Liver (tissue), 9 donors: ENCODE measurements around the gene ARAP2. TPM values are rescaled to one million over a fixed set of nuclear protein-coding genes. Genes with fewer than 3 reads are reported as not detected.

Experiments used
- DNase-seq: peaks from one replicate; pipeline ENCODE4 v3.0.0-alpha.2; 2017; ENCODE audit warnings: low spot score
- H3K27ac ChIP-seq, 2 donors: one replicate each; pipeline ENCODE4 v1.7.0; 2013; ENCODE audit warnings: inconsistent platforms in 2 of 2, low read length in 2 of 2, control low read depth in 1 of 2, low read depth in 1 of 2, mild to moderate bottlenecking in 1 of 2
- H3K27me3 ChIP-seq, 4 donors: one replicate each; pipeline versions ENCODE4 v1.6.1 to v1.7.0; 2013; ENCODE audit warnings: low read length in 3 of 4, inconsistent platforms in 1 of 4, mild to moderate bottlenecking in 1 of 4, moderate library complexity in 1 of 4; ENCODE audit not compliant: control insufficient read depth in 4 of 4, insufficient read depth in 4 of 4
- H3K36me3 ChIP-seq, 4 donors: one replicate each; pipeline versions ENCODE4 v1.6.1 to v1.7.0; 2013; ENCODE audit warnings: low read length in 3 of 4, mild to moderate bottlenecking in 3 of 4, low read depth in 1 of 4, moderate library complexity in 1 of 4; ENCODE audit not compliant: control insufficient read depth in 4 of 4, insufficient read depth in 3 of 4
- H3K4me1 ChIP-seq, 4 donors: one replicate each; pipeline versions ENCODE4 v1.6.1 to v1.7.0; 2013; ENCODE audit warnings: low read length in 3 of 4, mild to moderate bottlenecking in 3 of 4, moderate library complexity in 1 of 4; ENCODE audit not compliant: control insufficient read depth in 4 of 4, insufficient read depth in 4 of 4
- H3K4me3 ChIP-seq, 3 donors: one replicate each; pipeline versions ENCODE4 v1.6.1 to v1.7.0; 2013; ENCODE audit warnings: low read length in 3 of 3, control low read depth in 1 of 3, low read depth in 1 of 3, mild to moderate bottlenecking in 1 of 3
- H3K9ac ChIP-seq, 2 donors: one replicate each; pipeline ENCODE4 v1.7.0; 2013; ENCODE audit warnings: low read length in 2 of 2, mild to moderate bottlenecking in 2 of 2, moderate library complexity in 2 of 2, control low read depth in 1 of 2, low read depth in 1 of 2
- H3K9me3 ChIP-seq, 4 donors: one replicate each; pipeline versions ENCODE4 v1.6.1 to v1.7.0; 2013; ENCODE audit warnings: low read length in 3 of 4; ENCODE audit not compliant: control insufficient read depth in 4 of 4
- EGR1 ChIP-seq, 2 donors: IDR thresholded peaks; 2 replicates each; pipeline ENCODE4 v1.6.1; 2016 to 2018; ENCODE audit warnings: antibody characterized with exemption in 2 of 2, low read depth in 2 of 2
- FOXA1 ChIP-seq: IDR thresholded peaks from 2 replicates; pipeline ENCODE4 v1.6.1; 2016; ENCODE audit warnings: antibody characterized with exemption
- FOXA2 ChIP-seq: IDR thresholded peaks from 2 replicates; pipeline ENCODE4 v1.6.1; 2016; ENCODE audit warnings: antibody characterized with exemption
- GABPA ChIP-seq, 2 donors: IDR thresholded peaks in 1 of 2; conservative IDR thresholded peaks in 1 of 2; 2 replicates each; pipeline ENCODE4 v1.6.1; 2016; ENCODE audit warnings: antibody characterized with exemption in 2 of 2, mild to moderate bottlenecking in 1 of 2, moderate library complexity in 1 of 2
- HNF4A ChIP-seq, 2 donors: conservative IDR thresholded peaks; 2 replicates each; pipeline ENCODE4 v1.6.1; 2016; ENCODE audit warnings: antibody characterized with exemption in 2 of 2, mild to moderate bottlenecking in 2 of 2
- HNF4G ChIP-seq: IDR thresholded peaks from 2 replicates; pipeline ENCODE4 v1.6.1; 2016; ENCODE audit warnings: antibody characterized with exemption
- JUND ChIP-seq, 2 donors: IDR thresholded peaks; 2 replicates each; pipeline ENCODE4 v1.6.1; 2016; ENCODE audit warnings: antibody characterized with exemption in 2 of 2
- MAX ChIP-seq: IDR thresholded peaks from 2 replicates; pipeline ENCODE4 v1.6.1; 2016; ENCODE audit warnings: antibody characterized with exemption
- NR2F2 ChIP-seq: IDR thresholded peaks from 2 replicates; pipeline ENCODE4 v1.6.1; 2016; ENCODE audit warnings: antibody characterized with exemption
- RAD21 ChIP-seq, 2 donors: IDR thresholded peaks; 2 replicates each; pipeline ENCODE4 v1.6.1; 2016; ENCODE audit warnings: antibody characterized with exemption in 2 of 2, mild to moderate bottlenecking in 2 of 2
- RXRA ChIP-seq, 2 donors: IDR thresholded peaks; 2 replicates each; pipeline ENCODE4 v1.6.1; 2017 to 2018; ENCODE audit warnings: antibody characterized with exemption in 2 of 2, mild to moderate bottlenecking in 1 of 2
- SP1 ChIP-seq: IDR thresholded peaks from 2 replicates; pipeline ENCODE4 v1.6.1; 2018; ENCODE audit warnings: antibody characterized with exemption, mild to moderate bottlenecking
- TAF1 ChIP-seq: conservative IDR thresholded peaks from 2 replicates; pipeline ENCODE4 v1.6.1; 2016; ENCODE audit warnings: antibody characterized with exemption, mild to moderate bottlenecking
- YY1 ChIP-seq: IDR thresholded peaks from 2 replicates; pipeline ENCODE4 v1.6.1; 2016; ENCODE audit warnings: antibody characterized with exemption, mild to moderate bottlenecking
- WGBS: extraction: QIAGEN DNeasy Blood & Tissue Kit; methylation state at CpG from one replicate; pipeline ENCODE4 v1.1.7; 2013; 5-methylcytosine and 5-hydroxymethylcytosine counted together
- polyA plus RNA-seq, 2 donors: library from polyadenylated mRNA; stranded (reverse) in 1 of 2; unstranded in 1 of 2; fragments of 200-250 nt in 1 of 2; fragments of >200 nt in 1 of 2; fragmentation: Nextera tagmentation in 1 of 2; extraction: Ambion mirVana in 1 of 2; gene quantifications; one replicate each; pipeline versions ENCODE4 v1.2.1 to v1.2.3, GENCODE V29; 2013 to 2015
- total RNA-seq, 2 donors: library from RNA; depleted of rRNA; stranded (reverse); fragments of >200 nt; gene quantifications; one replicate each; pipeline ENCODE4 v1.2.3, GENCODE V29; 2014
- TF ChIP-seq, protein P1 (sequence below): fragments of 150-350 bp; IDR thresholded peaks from 2 replicates; pipeline ENCODE4 v1.5.1; 2017; ENCODE audit warnings: improper control_type of control experiment, low read depth, low read length; ENCODE audit not compliant: missing input control
- TF ChIP-seq, protein P2 (sequence below): IDR thresholded peaks from 2 replicates; pipeline ENCODE4 v1.6.1; 2016; ENCODE audit warnings: antibody characterized with exemption
- donor health status: healthy.
- donor health status: healthy.
- donor health status: healthy.
- donor health status: healthy.
- donor health status: healthy.

The ARAP2 gene
- total and polyA plus RNA-seq, 4 donors, result 1.6 to 23.6 (median 5.4) TPM

GRCh38 chr4:36243355-36244256, 708 bp downstream of the ARAP2 start:
- 2% methylated on average over 38 of the region's 38 CpGs for WGBS
- Histone ChIP-seq H3K27ac (peak overlapping the region; percentile 89 to 95), H3K36me3 (no peaks in the 10 kb centered on the region), H3K9me3 (no peaks in the 10 kb centered on the region), H3K27me3 (no peaks in the 10 kb centered on the region), H3K9ac (peak overlapping the region; percentile 75 to 95), H3K4me1 (peaks cover 3 to 38% (median 11%) of the 10 kb centered on the region in 4 donors), H3K4me3 (peak overlapping the region; percentile 93 to 97 (median 94))
- DNase-seq, result peak; percentile 43
- TF ChIP-seq JUND (IDR thresholded peaks at IDR 0.05), result no peak
- no peak for TF ChIP-seq GABPA (IDR thresholded peaks at IDR 0.05 in 1 of 2, conservative IDR thresholded peaks at IDR 0.05 in 1 of 2)
- no peak for TF ChIP-seq RAD21 (IDR thresholded peaks at IDR 0.05)
- TF ChIP-seq, protein P1, sequence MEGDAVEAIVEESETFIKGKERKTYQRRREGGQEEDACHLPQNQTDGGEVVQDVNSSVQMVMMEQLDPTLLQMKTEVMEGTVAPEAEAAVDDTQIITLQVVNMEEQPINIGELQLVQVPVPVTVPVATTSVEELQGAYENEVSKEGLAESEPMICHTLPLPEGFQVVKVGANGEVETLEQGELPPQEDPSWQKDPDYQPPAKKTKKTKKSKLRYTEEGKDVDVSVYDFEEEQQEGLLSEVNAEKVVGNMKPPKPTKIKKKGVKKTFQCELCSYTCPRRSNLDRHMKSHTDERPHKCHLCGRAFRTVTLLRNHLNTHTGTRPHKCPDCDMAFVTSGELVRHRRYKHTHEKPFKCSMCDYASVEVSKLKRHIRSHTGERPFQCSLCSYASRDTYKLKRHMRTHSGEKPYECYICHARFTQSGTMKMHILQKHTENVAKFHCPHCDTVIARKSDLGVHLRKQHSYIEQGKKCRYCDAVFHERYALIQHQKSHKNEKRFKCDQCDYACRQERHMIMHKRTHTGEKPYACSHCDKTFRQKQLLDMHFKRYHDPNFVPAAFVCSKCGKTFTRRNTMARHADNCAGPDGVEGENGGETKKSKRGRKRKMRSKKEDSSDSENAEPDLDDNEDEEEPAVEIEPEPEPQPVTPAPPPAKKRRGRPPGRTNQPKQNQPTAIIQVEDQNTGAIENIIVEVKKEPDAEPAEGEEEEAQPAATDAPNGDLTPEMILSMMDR, result no peak
- TF ChIP-seq FOXA2, result peak; percentile 34
- TF ChIP-seq EGR1 (IDR thresholded peaks at IDR 0.05; ENCODE audit: low read depth in 2 of 2), result peak in 1 of 2 donors; percentile 44
- TF ChIP-seq SP1, result no peak
- TF ChIP-seq HNF4G, result no peak
- TF ChIP-seq FOXA1, result no peak
- no peak for TF ChIP-seq NR2F2

- no peak for DNase-seq
- Histone ChIP-seq H3K27me3 (no peaks in the 10 kb centered on the region), H3K36me3 (no peaks in the 10 kb centered on the region), H3K9ac (peak overlapping the region; percentile 75 to 95), H3K27ac (peak overlapping the region; percentile 89 to 95), H3K9me3 (no peaks in the 10 kb centered on the region), H3K4me3 (peak overlapping the region; percentile 93 to 97 (median 94)), H3K4me1 (peaks cover 3 to 38% (median 11%) of the 10 kb centered on the region in 4 donors)
- no peak for TF ChIP-seq MAX
- no peak for TF ChIP-seq TAF1
- TF ChIP-seq HNF4A (conservative IDR thresholded peaks at IDR 0.05), result no peak
- no peak for TF ChIP-seq RAD21 (IDR thresholded peaks at IDR 0.05)
- TF ChIP-seq FOXA1, result no peak
- TF ChIP-seq FOXA2, result no peak
- no peak for TF ChIP-seq GABPA (IDR thresholded peaks at IDR 0.05 in 1 of 2, conservative IDR thresholded peaks at IDR 0.05 in 1 of 2)
- WGBS, result 11% methylated on average over 7 of the region's 7 CpGs
These were observed 1.5 kb downstream of the ARAP2 start for GRCh38 chr4:36242629-36243354.

DNA sequence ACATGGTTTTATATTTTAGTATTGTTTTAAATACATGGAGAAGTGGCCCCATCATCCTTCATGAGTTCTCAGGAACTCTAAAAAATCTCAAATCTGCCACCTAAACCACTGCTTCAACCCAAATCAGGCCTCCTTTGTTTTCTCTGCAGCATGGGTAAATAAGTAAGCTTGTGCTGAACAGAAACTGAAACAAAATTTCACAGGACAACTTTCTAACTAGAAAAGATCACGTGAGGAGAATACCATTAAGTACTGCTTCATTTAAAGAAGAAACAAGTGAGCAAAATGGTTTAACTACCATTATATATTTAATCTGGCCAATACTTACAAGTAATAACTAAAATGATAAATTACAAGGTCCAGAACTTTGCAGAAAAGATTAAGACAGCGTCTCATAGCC, 2.5 kb downstream of the ARAP2 start:
- WGBS, result 11% methylated on average over 2 of the region's 2 CpGs
- DNase-seq, result no peak
- Histone ChIP-seq H3K27ac (peak overlapping the region; percentile 89 to 95), H3K4me1 (peaks cover 3 to 38% (median 11%) of the 10 kb centered on the region in 4 donors), H3K4me3 (peak overlapping the region; percentile 72 to 97 (median 93)), H3K36me3 (peaks cover 0 to 4% (median 0%) of the 10 kb centered on the region in 4 donors), H3K9me3 (no peaks in the 10 kb centered on the region), H3K27me3 (no peaks in the 10 kb centered on the region), H3K9ac (peak overlapping the region; percentile 78 to 95)
- no peak for TF ChIP-seq RXRA (IDR thresholded peaks at IDR 0.05)
- peak; percentile 4 to 16 for TF ChIP-seq RAD21 (IDR thresholded peaks at IDR 0.05)
- no peak for TF ChIP-seq JUND (IDR thresholded peaks at IDR 0.05)
- TF ChIP-seq SP1, result peak; percentile 7
- TF ChIP-seq MAX, result peak; percentile 23
- TF ChIP-seq HNF4A (conservative IDR thresholded peaks at IDR 0.05), result peak in 1 of 2 donors; percentile 22
- TF ChIP-seq, protein P2, sequence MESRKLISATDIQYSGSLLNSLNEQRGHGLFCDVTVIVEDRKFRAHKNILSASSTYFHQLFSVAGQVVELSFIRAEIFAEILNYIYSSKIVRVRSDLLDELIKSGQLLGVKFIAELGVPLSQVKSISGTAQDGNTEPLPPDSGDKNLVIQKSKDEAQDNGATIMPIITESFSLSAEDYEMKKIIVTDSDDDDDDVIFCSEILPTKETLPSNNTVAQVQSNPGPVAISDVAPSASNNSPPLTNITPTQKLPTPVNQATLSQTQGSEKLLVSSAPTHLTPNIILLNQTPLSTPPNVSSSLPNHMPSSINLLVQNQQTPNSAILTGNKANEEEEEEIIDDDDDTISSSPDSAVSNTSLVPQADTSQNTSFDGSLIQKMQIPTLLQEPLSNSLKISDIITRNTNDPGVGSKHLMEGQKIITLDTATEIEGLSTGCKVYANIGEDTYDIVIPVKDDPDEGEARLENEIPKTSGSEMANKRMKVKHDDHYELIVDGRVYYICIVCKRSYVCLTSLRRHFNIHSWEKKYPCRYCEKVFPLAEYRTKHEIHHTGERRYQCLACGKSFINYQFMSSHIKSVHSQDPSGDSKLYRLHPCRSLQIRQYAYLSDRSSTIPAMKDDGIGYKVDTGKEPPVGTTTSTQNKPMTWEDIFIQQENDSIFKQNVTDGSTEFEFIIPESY, result peak; percentile 26
- peak; percentile 57 for TF ChIP-seq YY1
